ENCODE measurements around the gene AXIN1.

DNA sequence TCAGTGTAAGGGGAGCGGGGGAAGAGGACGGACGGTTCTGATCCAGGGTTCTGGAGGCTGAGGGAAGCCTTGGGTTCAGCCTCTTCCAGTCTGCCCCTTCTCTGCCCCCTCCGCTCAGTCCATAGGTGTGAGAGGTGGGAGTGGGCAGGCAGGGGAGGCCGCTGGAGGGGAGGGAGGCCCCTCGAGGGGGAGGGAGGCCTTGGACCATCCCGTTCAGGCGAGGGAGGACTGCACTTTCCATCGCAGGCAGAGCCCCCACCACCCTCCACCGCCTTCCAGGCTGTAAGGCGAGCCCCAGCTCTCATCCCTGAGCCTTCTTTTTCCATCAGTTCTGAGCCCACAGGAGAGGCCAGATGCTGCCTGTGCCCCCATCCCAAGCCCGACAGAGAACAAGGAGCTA, 4.2 kb upstream of the AXIN1 start:
- TF ChIP-seq CTCF (conservative IDR thresholded peaks at IDR 0.05; ENCODE audit: low read depth, low read length), result no peak
- TF ChIP-seq EZH2 (IDR thresholded peaks at IDR 0.05; ENCODE audit: borderline replicate concordance, low read depth, low read length, poor library complexity, severe bottlenecking), result no peak
